H1 (cell line): Measurements from ENCODE around the gene ALKAL2. TPM values are rescaled to one million over a fixed set of nuclear protein-coding genes. Genes with fewer than 3 reads are reported as not detected.

Source experiments
- CTCF ChIA-PET: fragments of 300-600 bp; sonication (Branson Sonifier 250); formaldehyde crosslinking; loops from one replicate; lab custom pipeline; 2021; ENCODE audit not compliant: partially characterized antibody; lab: Charles Lee
- POLR2A ChIA-PET: fragments of 300-600 bp; sonication (Branson Sonifier 250); formaldehyde crosslinking; loops from one replicate; lab custom pipeline; 2021; ENCODE audit warnings: inconsistent platforms; ENCODE audit not compliant: partially characterized antibody; lab: Charles Lee
- DNase-seq, 2 experiments: peaks; one replicate each; pipeline versions ENCODE4 v3.0.0 to v3.0.0-alpha.2; 2010 to 2022; ENCODE audit warnings: low spot score in 2 of 2, low read depth in 1 of 2, mixed read lengths in 1 of 2
- FAIRE-seq: peaks from 2 replicates; lab custom pipeline; 2011; peaks lifted over from hg19 to GRCh38; lab: Jason Lieb, UNC
- H2AFZ ChIP-seq: 2 replicates; pipeline ENCODE4 v1.8.1; 2012; ENCODE audit warnings: low read length, inconsistent platforms
- H2AK5ac ChIP-seq: 2 replicates; pipeline ENCODE4 v1.6.1; 2013; ENCODE audit warnings: low read depth, low read length
- H2BK120ac ChIP-seq: replicated peaks from 2 replicates; pipeline ENCODE3; 2013; ENCODE audit warnings: low read depth, low read length, inconsistent platforms
- H2BK12ac ChIP-seq: 2 replicates; pipeline ENCODE4 v1.6.1; 2013; ENCODE audit warnings: low read depth, low read length
- H2BK15ac ChIP-seq: 2 replicates; pipeline ENCODE4 v1.6.1; 2013; ENCODE audit warnings: low read length
- H2BK20ac ChIP-seq: 2 replicates; pipeline ENCODE4 v1.6.1; 2013; ENCODE audit warnings: low read length
- H2BK5ac ChIP-seq: 2 replicates; pipeline ENCODE4 v1.6.1; 2013; ENCODE audit warnings: low read depth, low read length
- H3K14ac ChIP-seq: 2 replicates; pipeline ENCODE4 v1.6.1; 2013; ENCODE audit warnings: inconsistent platforms; ENCODE audit not compliant: insufficient read length
- H3K18ac ChIP-seq: 2 replicates; pipeline ENCODE4 v1.6.1; 2013; ENCODE audit warnings: low read length; ENCODE audit errors: extremely low read depth
- H3K23ac ChIP-seq: 2 replicates; pipeline ENCODE4 v1.6.1; 2013; ENCODE audit warnings: inconsistent platforms; ENCODE audit not compliant: insufficient read length
- H3K23me2 ChIP-seq: 2 replicates; pipeline ENCODE4 v1.6.1; 2013; ENCODE audit warnings: low read depth, low read length
- H3K27ac ChIP-seq: 2 replicates; pipeline ENCODE4 v1.6.1; 2011; ENCODE audit warnings: low read depth, low read length, inconsistent platforms
- H3K27me3 ChIP-seq, 4 experiments: replicated peaks in 1 of 4; 1 replicate in 1 of 4; 2 replicates in 3 of 4; pipeline versions ENCODE4 v1.6.1 to v1.8.1; 2011 to 2013; ENCODE audit warnings: low read length in 3 of 4, mild to moderate bottlenecking in 3 of 4, inconsistent platforms in 2 of 4, mixed read lengths in 2 of 4, moderate library complexity in 1 of 4; ENCODE audit not compliant: control insufficient read depth in 3 of 4, insufficient read depth in 3 of 4; ENCODE audit errors: extremely low read depth in 1 of 4
- H3K36me3 ChIP-seq, 4 experiments: 2 replicates each; pipeline versions ENCODE4 v1.6.1 to v1.8.1; 2011 to 2013; ENCODE audit warnings: mild to moderate bottlenecking in 4 of 4, low read length in 3 of 4, moderate library complexity in 2 of 4, control low read depth in 1 of 4, inconsistent platforms in 1 of 4; ENCODE audit not compliant: insufficient read depth in 4 of 4, control insufficient read depth in 2 of 4
- H3K4ac ChIP-seq: replicated peaks from 2 replicates; pipeline ENCODE3; 2013; ENCODE audit warnings: low read length, low read depth, mixed read lengths, inconsistent platforms; ENCODE audit not compliant: insufficient read length
- H3K4me1 ChIP-seq, 4 experiments: replicated peaks in 1 of 4; 1 replicate in 1 of 4; 2 replicates in 3 of 4; pipeline versions ENCODE4 v1.6.1 to v1.8.1; 2011 to 2013; ENCODE audit warnings: low read length in 3 of 4, inconsistent platforms in 2 of 4, mixed read lengths in 1 of 4; ENCODE audit not compliant: insufficient read depth in 4 of 4, control insufficient read depth in 3 of 4
- H3K4me2 ChIP-seq, 2 experiments: 2 replicates each; pipeline versions ENCODE4 v1.6.1 to v1.8.1; 2011 to 2013; ENCODE audit warnings: low read depth in 2 of 2, low read length in 2 of 2, control low read depth in 1 of 2, inconsistent platforms in 1 of 2, mild to moderate bottlenecking in 1 of 2; ENCODE audit not compliant: insufficient read depth in 1 of 2
- H3K4me3 ChIP-seq, 4 experiments: fragments of 200-600, 300-600 bp in 1 of 4; sonication (generic), shearing (Covaris generic), sonication (Bioruptor Twin) in 1 of 4; 2 replicates each; pipeline versions ENCODE4 v1.5.1 to v1.8.1; 2011 to 2016; ENCODE audit warnings: low read length in 4 of 4, low read depth in 3 of 4, control low read depth in 2 of 4, inconsistent platforms in 2 of 4, mild to moderate bottlenecking in 2 of 4, mixed read lengths in 1 of 4, moderate library complexity in 1 of 4; ENCODE audit not compliant: insufficient read depth in 2 of 4; ENCODE audit errors: extremely low read depth in 1 of 4
- H3K56ac ChIP-seq: replicated peaks from 2 replicates; pipeline ENCODE3; 2013; ENCODE audit warnings: low read depth, mild to moderate bottlenecking, mixed read lengths, low read length, inconsistent platforms; ENCODE audit not compliant: insufficient read length
- H3K79me1 ChIP-seq: 2 replicates; pipeline ENCODE4 v1.6.1; 2013; ENCODE audit warnings: low read depth, low read length, control low read depth
- H3K79me2 ChIP-seq, 2 experiments: 2 replicates each; pipeline versions ENCODE4 v1.6.1 to v1.8.1; 2012 to 2013; ENCODE audit warnings: low read length in 2 of 2, mild to moderate bottlenecking in 2 of 2, inconsistent platforms in 1 of 2; ENCODE audit not compliant: insufficient read depth in 2 of 2, control insufficient read depth in 1 of 2
- H3K9ac ChIP-seq, 4 experiments: replicated peaks in 1 of 4; 1 replicate in 1 of 4; 2 replicates in 3 of 4; pipeline versions ENCODE4 v1.6.1 to v1.8.1; 2011 to 2013; ENCODE audit warnings: low read depth in 3 of 4, low read length in 3 of 4, control low read depth in 2 of 4, mild to moderate bottlenecking in 2 of 4, moderate library complexity in 2 of 4, inconsistent platforms in 1 of 4; ENCODE audit errors: extremely low read depth in 1 of 4
- H3K9me3 ChIP-seq, 2 experiments: 2 replicates each; pipeline versions ENCODE4 v1.6.1 to v1.8.1; 2012 to 2013; ENCODE audit warnings: mild to moderate bottlenecking in 2 of 2, moderate library complexity in 2 of 2, control low read depth in 1 of 2, inconsistent platforms in 1 of 2, low read depth in 1 of 2, low read length in 1 of 2, mixed read lengths in 1 of 2; ENCODE audit not compliant: insufficient read depth in 2 of 2
- H4K20me1 ChIP-seq, 2 experiments: replicated peaks in 1 of 2; 2 replicates each; pipeline versions ENCODE3 to v1.8.1; 2011 to 2013; ENCODE audit warnings: inconsistent platforms in 2 of 2, low read length in 2 of 2, mild to moderate bottlenecking in 1 of 2; ENCODE audit not compliant: insufficient read depth in 2 of 2, control insufficient read depth in 1 of 2
- H4K5ac ChIP-seq: 2 replicates; pipeline ENCODE4 v1.6.1; 2013; ENCODE audit warnings: low read length, low read depth, mixed read lengths, inconsistent platforms; ENCODE audit not compliant: insufficient read length
- H4K8ac ChIP-seq: 2 replicates; pipeline ENCODE4 v1.8.0; 2013; ENCODE audit warnings: mild to moderate bottlenecking, moderate library complexity, low read length, inconsistent platforms; ENCODE audit not compliant: insufficient read depth; ENCODE audit errors: extremely low read depth
- H4K91ac ChIP-seq: replicated peaks from 2 replicates; pipeline ENCODE3; 2013; ENCODE audit warnings: low read length, mixed read lengths, inconsistent platforms; ENCODE audit not compliant: insufficient read length
- BCL11A ChIP-seq, 2 experiments: IDR thresholded peaks; one replicate each; pipeline ENCODE4 v1.6.1; 2011; ENCODE audit warnings: low read depth in 2 of 2, low read length in 2 of 2, mild to moderate bottlenecking in 2 of 2
- CEBPB ChIP-seq: IDR thresholded peaks from 2 replicates; pipeline ENCODE4 v1.6.1; 2012; ENCODE audit warnings: low read depth, low read length
- CHD1 ChIP-seq: IDR thresholded peaks from 2 replicates; pipeline ENCODE4 v1.6.1; 2012; ENCODE audit warnings: low read depth, low read length, improper control_type of control experiment
- CHD2 ChIP-seq: IDR thresholded peaks from 2 replicates; pipeline ENCODE4 v1.6.1; 2012; ENCODE audit warnings: low read length, improper control_type of control experiment
- CREB1 ChIP-seq: IDR thresholded peaks from 2 replicates; pipeline ENCODE4 v1.6.1; 2012; ENCODE audit warnings: inconsistent platforms
- MAFK ChIP-seq: IDR thresholded peaks from 2 replicates; pipeline ENCODE4 v1.6.1; 2012; ENCODE audit warnings: low read depth, mild to moderate bottlenecking, improper control_type of control experiment, low read length
- NRF1 ChIP-seq: IDR thresholded peaks from 2 replicates; pipeline ENCODE4 v1.6.1; 2011; ENCODE audit warnings: mild to moderate bottlenecking, low read depth, low read length, improper control_type of control experiment
- RBBP5 ChIP-seq: IDR thresholded peaks from 2 replicates; pipeline ENCODE4 v1.7.1; 2012; ENCODE audit warnings: low read depth, mild to moderate bottlenecking, inconsistent platforms, low read length, moderate library complexity, borderline replicate concordance
- RNF2 ChIP-seq: fragments of 200-900, 300-1000 bp; sonication (generic); IDR thresholded peaks from 2 replicates; pipeline ENCODE4 v1.7.1; 2016; ENCODE audit warnings: borderline replicate concordance, low read depth, mild to moderate bottlenecking, antibody characterized with exemption, low read length; ENCODE audit not compliant: poor library complexity, severe bottlenecking; ENCODE audit errors: missing control alignments
- RXRA ChIP-seq: IDR thresholded peaks from 2 replicates; pipeline ENCODE4 v1.6.1; 2011; ENCODE audit warnings: low read depth, mild to moderate bottlenecking, low read length, moderate library complexity; ENCODE audit not compliant: insufficient read depth
- SP2 ChIP-seq: IDR thresholded peaks from 2 replicates; pipeline ENCODE4 v1.6.1; 2012; ENCODE audit warnings: mild to moderate bottlenecking, low read length, inconsistent platforms
- TCF12 ChIP-seq: IDR thresholded peaks from 2 replicates; pipeline ENCODE4 v1.6.1; 2011; ENCODE audit warnings: low read depth, mild to moderate bottlenecking, low read length
- TEAD4 ChIP-seq: IDR thresholded peaks from 2 replicates; pipeline ENCODE4 v1.6.1; 2012; ENCODE audit warnings: low read depth, low read length, inconsistent platforms, mixed read lengths
- YY1 ChIP-seq: IDR thresholded peaks from 2 replicates; pipeline ENCODE4 v1.6.1; 2011; ENCODE audit warnings: low read depth, mild to moderate bottlenecking, low read length
- WGBS, 2 experiments: shearing (Covaris generic) in 1 of 2; methylation state at CpG; one replicate each; pipeline versions ENCODE4 v1.1.6 to v1.1.7; 2013 to 2015; ENCODE audit warnings: low lambda C conversion rate in 2 of 2, mixed read lengths in 2 of 2, inconsistent platforms in 1 of 2, low coverage in 1 of 2, missing lambda C conversion rate in 1 of 2; ENCODE audit not compliant: insufficient replicate concordance in 2 of 2, insufficient coverage in 1 of 2, insufficient read length in 1 of 2; ENCODE audit errors: extremely low coverage in 1 of 2, missing lambda C conversion rate in 1 of 2; 5-methylcytosine and 5-hydroxymethylcytosine counted together
- polyA plus RNA-seq, 7 experiments: library from polyadenylated mRNA; depleted of rRNA in 3 of 7; stranded (reverse) in 5 of 7; unstranded in 2 of 7; fragments of >200 nt in 5 of 7; fragments of 200-250 nt in 2 of 7; gene quantifications; 1 replicate in 5 of 7; 2 replicates in 1 of 7; 4 replicates in 1 of 7; pipeline versions ENCODE4 v1.2.1 to v1.2.3, GENCODE V29; 2011 to 2013; ENCODE audit warnings: missing spikeins in 2 of 7, mixed read lengths in 2 of 7
- total RNA-seq: library from RNA; stranded (reverse); fragmentation: NEBNext Ultra II Directional; extraction: Animal tissue kit (Norgen Biotek cat#: 25700); gene quantifications from 2 replicates; pipeline ENCODE4 v1.2.1, GENCODE V29; 2021
- TF ChIP-seq, protein P1 (sequence below): IDR thresholded peaks from 2 replicates; pipeline ENCODE4 v1.6.1; 2011; ENCODE audit warnings: low read depth, mild to moderate bottlenecking, low read length; ENCODE audit not compliant: insufficient read depth

The ALKAL2 gene
- total and polyA plus RNA-seq, 2 of the 8 experiments (the other 6 are each of a cell fraction or from before 2014, with no cell fraction given) = 4.6 to 11.5 TPM

DNA sequence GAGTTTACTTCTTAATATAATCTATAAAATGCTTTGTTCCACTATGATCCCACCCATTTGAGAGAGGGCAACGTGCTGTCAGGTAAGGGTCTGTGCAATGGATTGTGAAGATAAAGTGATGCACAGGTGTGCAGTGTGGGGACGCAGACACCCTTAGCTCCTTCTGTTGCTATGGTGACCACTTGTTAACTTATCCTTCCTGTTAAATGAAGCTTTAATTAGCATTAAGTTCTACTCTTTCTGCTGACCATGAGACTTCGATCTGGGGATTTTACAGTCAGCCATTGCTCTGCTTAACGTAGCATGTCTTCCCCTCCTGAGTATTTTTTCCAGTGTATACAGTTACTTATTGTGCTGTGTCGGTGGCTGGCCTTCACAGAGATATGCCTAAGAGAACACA is 23.1 kb upstream of the ALKAL2 start:
- Histone ChIP-seq H4K91ac (no peak overlapping the region), H2BK20ac (0 out of 2 replicates have a peak overlapping the region, but pooled peaks have one; percentile 0), H3K9ac (no peak overlapping the region), H4K5ac (no peak overlapping the region), H3K4me2 (no peak overlapping the region), H3K23me2 (peaks cover 2% of the 10 kb centered on the region; the same call in 1 of the 2 replicates), H2BK15ac (no peak overlapping the region), H3K18ac (no peak overlapping the region), H3K4ac (no peak overlapping the region), H2AK5ac (no peak overlapping the region; the same call in 1 of the 2 replicates), H3K56ac (no peak overlapping the region), H3K27me3 (no peaks in the 10 kb centered on the region), H3K4me1 (peaks cover 3 to 13% (median 9%) of the 10 kb centered on the region in 4 experiments; a peak in 6 of 7 replicates), H2BK5ac (no peak overlapping the region), H3K14ac (no peak overlapping the region), H3K36me3 (no peaks in the 10 kb centered on the region), H3K9me3 (no peaks in the 10 kb centered on the region), H3K27ac (no peak overlapping the region), H2BK12ac (no peak overlapping the region), H4K8ac (no peak overlapping the region), H4K20me1 (no peaks in the 10 kb centered on the region), H3K23ac (no peak overlapping the region), H3K4me3 (no peak overlapping the region), H3K79me2 (no peaks in the 10 kb centered on the region), H2AFZ (no peak overlapping the region), H2BK120ac (no peak overlapping the region), H3K79me1 (no peaks in the 10 kb centered on the region)
- FAIRE-seq = no peak
- DNase-seq = no peak
- ChIA-PET CTCF (interaction anchor here (0.7 kb wide), 1 partner anchor 116 kb away, joined by 3 read pairs; no protein-coding TSS in a partner anchor), POLR2A (no interaction called here)
- WGBS, 2 experiments = 93% methylated on average over 5 of the region's 5 CpGs; no CpG with 5 or more reads in 1 of the 2 experiments
- TF ChIP-seq NRF1 = no peak
- TF ChIP-seq CHD2 = no peak
- no peak for TF ChIP-seq MAFK
- TF ChIP-seq BCL11A (IDR thresholded peaks at IDR 0.05; ENCODE audit: low read depth in 2 of 2, low read length in 2 of 2) = no peak
- TF ChIP-seq YY1 = no peak
- TF ChIP-seq SP2 = no peak
- TF ChIP-seq CREB1 = no peak
- TF ChIP-seq CEBPB = no peak
- TF ChIP-seq, protein P1, sequence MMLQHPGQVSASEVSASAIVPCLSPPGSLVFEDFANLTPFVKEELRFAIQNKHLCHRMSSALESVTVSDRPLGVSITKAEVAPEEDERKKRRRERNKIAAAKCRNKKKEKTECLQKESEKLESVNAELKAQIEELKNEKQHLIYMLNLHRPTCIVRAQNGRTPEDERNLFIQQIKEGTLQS = no peak
- TF ChIP-seq TCF12 = no peak
- no peak for TF ChIP-seq TEAD4
- no peak for TF ChIP-seq CHD1
- TF ChIP-seq RNF2 = no peak
- no peak for TF ChIP-seq RBBP5
- no peak for TF ChIP-seq RXRA
